HL-60 (cell line): ENCODE results near the gene C3orf20.
"Not testable (repeated sequence)": the region's sequence is repeated elsewhere in the genome, so short reads cannot be mapped to it uniquely, and the experiment has no call there.

ENCODE experiments used
- DNase-seq, 2 experiments: peaks; one replicate each; pipeline ENCODE4 v3.0.0-alpha.2; 2010 to 2020; ENCODE audit warnings: low read depth in 1 of 2, low spot score in 1 of 2
- H3K27ac ChIP-seq: fragments of 250-450 bp; sonication (Bioruptor Pico); replicated peaks from 2 replicates; pipeline ENCODE4 v1.5.1; 2020; ENCODE audit warnings: mild to moderate bottlenecking, moderate library complexity
- H3K27me3 ChIP-seq: fragments of 250-450 bp; sonication (Bioruptor Pico); 2 replicates; pipeline ENCODE4 v1.5.1; 2021; ENCODE audit warnings: mild to moderate bottlenecking, moderate library complexity; ENCODE audit not compliant: insufficient read depth, poor library complexity, severe bottlenecking
- H3K4me3 ChIP-seq: replicated peaks from 2 replicates; pipeline ENCODE4 v1.5.1; 2011; ENCODE audit warnings: mild to moderate bottlenecking, control low read depth, low read length; ENCODE audit not compliant: insufficient read depth
- CTCF ChIP-seq: IDR thresholded peaks from one replicate; pipeline ENCODE4 v1.5.1; 2011; ENCODE audit warnings: low read length, control low read depth, inconsistent platforms; ENCODE audit not compliant: insufficient read depth
- GABPA ChIP-seq: IDR thresholded peaks from 2 replicates; pipeline ENCODE4 v1.6.1; 2012; ENCODE audit warnings: low read depth
- POLR2AphosphoS5 ChIP-seq: IDR thresholded peaks from 2 replicates; pipeline ENCODE4 v1.6.1; 2012; ENCODE audit warnings: low read depth
- SPI1 ChIP-seq: IDR thresholded peaks from 2 replicates; pipeline ENCODE4 v1.6.1; 2012; ENCODE audit warnings: low read depth, mild to moderate bottlenecking, borderline replicate concordance
- TF ChIP-seq, protein P1 (sequence below): IDR thresholded peaks from 2 replicates; pipeline ENCODE4 v1.6.1; 2012; ENCODE audit warnings: low read depth; ENCODE audit not compliant: insufficient replicate concordance

The C3orf20 gene

GRCh38 chr3:14750650-14751049 is 75.7 kb downstream of the C3orf20 start:
- no peak for DNase-seq
- Histone ChIP-seq H3K27me3 (peaks cover 5% of the 10 kb centered on the region), H3K4me3 (no peak overlapping the region), H3K27ac (no peak overlapping the region)
- TF ChIP-seq, protein P1, sequence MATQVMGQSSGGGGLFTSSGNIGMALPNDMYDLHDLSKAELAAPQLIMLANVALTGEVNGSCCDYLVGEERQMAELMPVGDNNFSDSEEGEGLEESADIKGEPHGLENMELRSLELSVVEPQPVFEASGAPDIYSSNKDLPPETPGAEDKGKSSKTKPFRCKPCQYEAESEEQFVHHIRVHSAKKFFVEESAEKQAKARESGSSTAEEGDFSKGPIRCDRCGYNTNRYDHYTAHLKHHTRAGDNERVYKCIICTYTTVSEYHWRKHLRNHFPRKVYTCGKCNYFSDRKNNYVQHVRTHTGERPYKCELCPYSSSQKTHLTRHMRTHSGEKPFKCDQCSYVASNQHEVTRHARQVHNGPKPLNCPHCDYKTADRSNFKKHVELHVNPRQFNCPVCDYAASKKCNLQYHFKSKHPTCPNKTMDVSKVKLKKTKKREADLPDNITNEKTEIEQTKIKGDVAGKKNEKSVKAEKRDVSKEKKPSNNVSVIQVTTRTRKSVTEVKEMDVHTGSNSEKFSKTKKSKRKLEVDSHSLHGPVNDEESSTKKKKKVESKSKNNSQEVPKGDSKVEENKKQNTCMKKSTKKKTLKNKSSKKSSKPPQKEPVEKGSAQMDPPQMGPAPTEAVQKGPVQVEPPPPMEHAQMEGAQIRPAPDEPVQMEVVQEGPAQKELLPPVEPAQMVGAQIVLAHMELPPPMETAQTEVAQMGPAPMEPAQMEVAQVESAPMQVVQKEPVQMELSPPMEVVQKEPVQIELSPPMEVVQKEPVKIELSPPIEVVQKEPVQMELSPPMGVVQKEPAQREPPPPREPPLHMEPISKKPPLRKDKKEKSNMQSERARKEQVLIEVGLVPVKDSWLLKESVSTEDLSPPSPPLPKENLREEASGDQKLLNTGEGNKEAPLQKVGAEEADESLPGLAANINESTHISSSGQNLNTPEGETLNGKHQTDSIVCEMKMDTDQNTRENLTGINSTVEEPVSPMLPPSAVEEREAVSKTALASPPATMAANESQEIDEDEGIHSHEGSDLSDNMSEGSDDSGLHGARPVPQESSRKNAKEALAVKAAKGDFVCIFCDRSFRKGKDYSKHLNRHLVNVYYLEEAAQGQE = no peak
- TF ChIP-seq POLR2AphosphoS5 (no peak), CTCF (no peak), SPI1 (no peak), GABPA (no peak)

DNA sequence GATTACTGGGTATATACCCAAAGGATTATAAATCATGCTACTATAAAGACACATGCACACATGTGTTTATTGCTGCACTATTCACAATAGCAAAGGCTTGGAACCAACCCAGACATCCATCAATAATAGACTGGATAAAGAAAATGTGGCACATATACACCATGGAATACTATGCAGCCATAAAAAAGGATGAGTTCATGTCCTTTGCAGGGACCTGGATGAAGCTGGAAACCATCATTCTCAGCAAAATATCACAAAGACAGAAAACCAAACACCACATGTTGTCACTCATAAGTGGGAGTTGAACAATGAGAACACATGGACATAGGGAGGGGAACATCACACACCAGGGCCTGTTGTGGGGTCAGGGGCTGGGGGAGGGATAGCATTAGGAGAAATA is 78.0 kb downstream of the C3orf20 start:
- H3K4me3 ChIP-seq, H3K27ac ChIP-seq, DNase-seq, H3K27me3 ChIP-seq: not testable (repeated sequence)

- Histone ChIP-seq H3K27me3 (no peaks in the 10 kb centered on the region), H3K27ac (no peak overlapping the region), H3K4me3 (no peak overlapping the region)
- DNase-seq = no peak
- TF ChIP-seq SPI1 (no peak), CTCF (no peak), POLR2AphosphoS5 (no peak), GABPA (no peak)
- TF ChIP-seq, protein P1 = no peak
Measured at GRCh38 chr3:14757153-14757700, 82.3 kb downstream of the C3orf20 start.

DNA sequence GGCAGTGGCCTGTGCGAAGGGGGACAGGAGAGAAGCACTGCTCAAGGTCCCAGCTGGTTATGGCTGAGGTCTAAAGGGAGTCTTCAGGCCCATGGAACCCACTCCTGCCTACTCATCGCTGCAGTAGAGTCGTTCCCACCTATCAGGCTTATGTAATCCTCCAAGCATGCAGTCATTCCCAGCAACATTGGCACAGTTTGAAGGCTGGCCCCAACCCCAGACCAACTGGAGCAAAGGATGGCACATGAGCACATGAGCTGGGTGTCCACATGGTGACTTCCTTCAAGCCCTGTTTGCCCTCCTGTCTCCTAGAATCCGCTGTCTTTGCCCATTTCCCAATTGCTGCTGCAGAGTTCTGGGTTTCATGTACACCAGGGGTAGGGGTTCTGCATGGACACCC is 83.4 kb downstream of the C3orf20 start:
- TF ChIP-seq, protein P1 = no peak
- DNase-seq = no peak
- no peak overlapping the region for H3K4me3 ChIP-seq
- H3K27me3 ChIP-seq = no peaks in the 10 kb centered on the region
- no peak overlapping the region for H3K27ac ChIP-seq
